CD8-positive, alpha-beta memory T cell (primary cell): Measurements from ENCODE around the gene TIAM2. TPM values are rescaled to one million over a fixed set of nuclear protein-coding genes. Genes with fewer than 3 reads are reported as not detected.

Experiments
- CTCF ChIA-PET: fragments of 350-600 bp; sonication (Branson Sonifier 250); formaldehyde crosslinking; loops from one replicate; lab custom pipeline; 2021; ENCODE audit warnings: antibody characterized with exemption; lab: Charles Lee
- POLR2A ChIA-PET: fragments of 350-600 bp; sonication (Branson Sonifier 250); formaldehyde crosslinking; loops from one replicate; lab custom pipeline; 2021; ENCODE audit warnings: antibody characterized with exemption; lab: Charles Lee
- DNase-seq, 5 donors: peaks; one replicate each; pipeline versions ENCODE4 v3.0.0 to v3.0.0-alpha.2; 2020 to 2022; ENCODE audit warnings: mixed read lengths in 1 of 5
- H3K27ac ChIP-seq: one replicate; pipeline ENCODE4 v1.7.0; 2013; ENCODE audit warnings: low read depth, mild to moderate bottlenecking, low read length, moderate library complexity
- H3K27me3 ChIP-seq: 2 replicates; pipeline ENCODE4 v1.7.0; 2013; ENCODE audit warnings: low read length, mild to moderate bottlenecking; ENCODE audit not compliant: insufficient read depth, poor library complexity, severe bottlenecking
- H3K36me3 ChIP-seq: 2 replicates; pipeline ENCODE4 v1.7.0; 2013; ENCODE audit warnings: mild to moderate bottlenecking, low read length, moderate library complexity; ENCODE audit not compliant: insufficient read depth
- H3K4me1 ChIP-seq: 2 replicates; pipeline ENCODE4 v1.7.0; 2013; ENCODE audit warnings: mild to moderate bottlenecking, low read length, moderate library complexity; ENCODE audit not compliant: insufficient read depth
- H3K4me3 ChIP-seq: 2 replicates; pipeline ENCODE4 v1.7.0; 2013; ENCODE audit warnings: mild to moderate bottlenecking, low read length
- H3K9me3 ChIP-seq: 2 replicates; pipeline ENCODE4 v1.7.0; 2013; ENCODE audit warnings: mild to moderate bottlenecking, low read length
- H3K27ac Mint-ChIP-seq, 8 donors: one replicate each; pipeline ENCODE4 v1.8.0; 2020 to 2021; ENCODE audit warnings: mixed read lengths in 8 of 8, mild to moderate bottlenecking in 6 of 8, inconsistent platforms in 3 of 8, moderate library complexity in 3 of 8
- H3K27me3 Mint-ChIP-seq, 2 donors: one replicate each; pipeline ENCODE4 v1.8.0; 2020 to 2021; ENCODE audit warnings: mixed read lengths in 2 of 2, mild to moderate bottlenecking in 1 of 2, moderate library complexity in 1 of 2
- H3K36me3 Mint-ChIP-seq, 3 donors: one replicate each; pipeline ENCODE4 v1.8.0; 2020 to 2021; ENCODE audit warnings: mixed read lengths in 3 of 3, inconsistent platforms in 1 of 3, mild to moderate bottlenecking in 1 of 3
- H3K4me1 Mint-ChIP-seq, 3 donors: one replicate each; pipeline ENCODE4 v1.8.0; 2020 to 2021; ENCODE audit warnings: mixed read lengths in 3 of 3, inconsistent platforms in 1 of 3, mild to moderate bottlenecking in 1 of 3
- H3K4me3 Mint-ChIP-seq, 7 donors: one replicate each; pipeline ENCODE4 v1.8.0; 2020 to 2021; ENCODE audit warnings: mixed read lengths in 7 of 7, mild to moderate bottlenecking in 6 of 7, moderate library complexity in 4 of 7, inconsistent platforms in 2 of 7
- H3K9me3 Mint-ChIP-seq, 5 donors: one replicate each; pipeline ENCODE4 v1.8.0; 2020 to 2022; ENCODE audit warnings: mixed read lengths in 5 of 5, mild to moderate bottlenecking in 3 of 5, moderate library complexity in 2 of 5, inconsistent platforms in 1 of 5
- polyA plus RNA-seq: library from polyadenylated mRNA; unstranded; fragments of 300-500 nt; fragmentation: Illumina TruSeq; gene quantifications from one replicate; pipeline ENCODE4 v1.2.3, GENCODE V29; 2021
- total RNA-seq, 2 experiments: library from RNA; stranded (reverse); gene quantifications; one replicate each; pipeline ENCODE4 v1.2.3, GENCODE V29; 2021

Gene TIAM2
- total and polyA plus RNA-seq, 3 experiments from 2014 or later: 1.1 to 31.1 (median 24.5) TPM

DNA sequence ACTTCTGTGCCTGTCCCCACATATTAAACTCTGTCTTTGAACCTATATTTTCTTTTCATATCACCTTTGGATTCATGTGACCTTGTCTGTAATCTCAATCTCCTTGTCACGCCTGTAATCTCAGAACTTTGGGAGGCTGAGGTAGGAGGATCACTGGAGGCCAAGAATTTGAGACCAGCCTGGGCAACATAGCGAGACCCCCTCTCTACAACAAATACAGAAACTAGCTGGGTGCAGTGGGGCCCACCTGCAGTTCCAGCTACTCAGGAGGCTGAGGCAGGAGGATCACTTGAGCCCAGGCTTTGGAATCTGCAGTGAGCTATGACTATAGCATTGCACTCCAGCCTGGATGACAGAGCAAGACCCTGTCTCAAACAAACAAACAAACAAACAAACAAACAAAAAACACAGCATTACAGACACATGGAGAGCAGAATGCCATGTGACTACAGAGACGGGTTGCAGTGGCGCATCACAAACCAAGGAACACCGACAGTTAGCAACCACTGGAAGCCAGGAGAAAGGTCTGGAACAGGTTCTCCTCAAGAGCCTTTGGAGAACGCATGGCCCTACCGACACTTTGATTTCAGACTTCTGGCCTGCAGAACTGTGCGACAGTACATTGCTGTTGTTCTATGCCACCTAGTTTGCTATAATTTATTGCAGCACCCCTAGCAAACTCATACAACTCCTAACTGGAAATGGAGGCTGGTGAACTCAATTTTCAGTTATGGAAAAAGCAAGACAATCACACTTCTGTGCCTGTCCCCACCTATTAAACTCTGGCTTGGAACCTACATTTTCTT, 14.6 kb upstream of the TIAM2 start:
- no peak for DNase-seq
- H3K4me1 Mint-ChIP-seq: peaks cover 3 to 7% (median 7%) of the 10 kb centered on the region in 3 donors

DNA sequence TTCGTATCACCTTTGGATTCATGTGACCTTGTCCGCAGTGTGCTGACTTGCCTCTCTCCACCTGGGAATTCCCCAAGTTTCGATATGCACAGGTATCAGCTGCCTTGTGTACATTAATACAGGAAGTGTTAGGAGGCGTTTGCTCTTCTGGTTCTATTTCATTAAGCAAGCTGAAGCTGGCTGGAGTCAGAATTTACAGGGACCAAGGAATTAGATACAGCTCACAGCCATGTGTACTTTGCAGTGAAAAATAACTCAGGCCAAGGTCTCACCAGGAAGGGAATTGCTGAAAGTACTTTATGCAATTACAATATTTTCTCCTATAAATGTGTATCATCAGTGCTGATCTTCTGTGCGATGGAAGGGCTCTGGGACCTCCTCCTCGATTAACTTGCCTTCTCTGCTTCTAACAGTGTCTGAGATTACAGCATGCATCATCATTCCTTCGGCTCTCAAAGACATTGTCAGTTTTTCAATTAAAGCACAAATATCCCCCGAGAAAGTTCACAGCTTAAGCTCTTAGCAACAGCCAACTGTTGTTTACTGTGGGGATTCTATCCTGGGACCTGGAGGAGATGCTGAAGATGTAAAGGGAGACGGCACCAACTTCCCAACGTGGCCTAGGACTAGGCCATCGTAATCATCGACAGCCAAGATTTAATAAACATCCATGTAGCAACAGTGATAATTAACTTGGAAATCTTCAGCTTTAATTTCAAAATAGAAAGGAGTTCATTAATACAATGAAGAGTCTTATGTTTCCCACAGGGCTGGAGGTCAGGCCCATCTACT, 13.8 kb upstream of the TIAM2 start:
- Mint-ChIP-seq H3K4me3 (no peak overlapping the region), H3K36me3 (no peaks in the 10 kb centered on the region), H3K4me1 (peaks cover 3 to 7% (median 7%) of the 10 kb centered on the region in 3 donors), H3K27me3 (peaks cover 0 to 3% of the 10 kb centered on the region in 2 donors), H3K27ac (peak overlapping the region in 2 of 8 donors; percentile 6 to 53), H3K9me3 (peaks cover 0 to 1% (median 0%) of the 10 kb centered on the region in 5 donors)
- no peaks in the 10 kb centered on the region for H3K27me3 ChIP-seq
- no peaks in the 10 kb centered on the region for H3K9me3 ChIP-seq
- POLR2A ChIA-PET: no interaction called here
- no peak overlapping the region for H3K4me3 ChIP-seq
- no peaks in the 10 kb centered on the region for H3K36me3 ChIP-seq
- H3K27ac ChIP-seq: no peak overlapping the region
- CTCF ChIA-PET: no interaction called here
- DNase-seq: no peak
- no peaks in the 10 kb centered on the region for H3K4me1 ChIP-seq

More for the DNA sequence above, 14.6 kb upstream of the TIAM2 start:
- Mint-ChIP-seq H3K4me3 (no peak overlapping the region), H3K9me3 (peaks cover 0 to 1% (median 0%) of the 10 kb centered on the region in 5 donors), H3K36me3 (no peaks in the 10 kb centered on the region), H3K27me3 (peaks cover 0 to 3% of the 10 kb centered on the region in 2 donors), H3K27ac (peak overlapping the region in 2 of 8 donors; percentile 53 to 89)
- H3K27me3 ChIP-seq: no peaks in the 10 kb centered on the region
- ChIA-PET CTCF (no interaction called here), POLR2A (no interaction called here)
- H3K4me1 ChIP-seq: no peaks in the 10 kb centered on the region
- H3K9me3 ChIP-seq: no peaks in the 10 kb centered on the region
- H3K27ac ChIP-seq: no peak overlapping the region
- no peak overlapping the region for H3K4me3 ChIP-seq
- H3K36me3 ChIP-seq: no peaks in the 10 kb centered on the region

DNA sequence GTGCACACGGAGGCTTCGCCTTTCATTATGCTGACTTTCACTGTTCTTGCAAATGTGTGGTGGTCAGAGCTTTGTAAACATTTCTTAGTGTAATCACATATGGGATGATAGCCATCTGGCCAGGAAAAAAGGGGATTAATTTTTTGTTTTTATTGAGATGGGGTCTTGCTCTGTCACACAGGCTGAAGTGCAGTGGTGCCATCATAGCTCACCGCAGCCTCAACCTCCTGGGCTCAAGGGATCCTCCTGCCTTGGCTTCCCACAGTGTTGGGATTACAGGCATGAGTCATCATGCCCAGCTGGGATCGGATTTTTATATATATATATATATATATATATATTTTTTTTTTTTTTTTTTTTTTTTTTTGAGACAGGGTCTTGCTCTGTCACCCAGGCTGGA, 11.0 kb upstream of the TIAM2 start:
- CTCF ChIA-PET: no interaction called here
- H3K27me3 ChIP-seq: no peaks in the 10 kb centered on the region
- no peaks in the 10 kb centered on the region for H3K9me3 ChIP-seq
- Mint-ChIP-seq H3K4me1 (peaks cover 3 to 7% (median 7%) of the 10 kb centered on the region in 3 donors), H3K9me3 (peaks cover 0 to 3% (median 0%) of the 10 kb centered on the region in 5 donors), H3K36me3 (peaks cover 0 to 5% (median 0%) of the 10 kb centered on the region in 3 donors), H3K27ac (no peak overlapping the region), H3K27me3 (peaks cover 0 to 5% of the 10 kb centered on the region in 2 donors), H3K4me3 (no peak overlapping the region)
- POLR2A ChIA-PET: no interaction called here
- no peak overlapping the region for H3K27ac ChIP-seq
- no peaks in the 10 kb centered on the region for H3K4me1 ChIP-seq
- H3K4me3 ChIP-seq: no peak overlapping the region
- H3K36me3 ChIP-seq: no peaks in the 10 kb centered on the region
- DNase-seq: no peak

DNA sequence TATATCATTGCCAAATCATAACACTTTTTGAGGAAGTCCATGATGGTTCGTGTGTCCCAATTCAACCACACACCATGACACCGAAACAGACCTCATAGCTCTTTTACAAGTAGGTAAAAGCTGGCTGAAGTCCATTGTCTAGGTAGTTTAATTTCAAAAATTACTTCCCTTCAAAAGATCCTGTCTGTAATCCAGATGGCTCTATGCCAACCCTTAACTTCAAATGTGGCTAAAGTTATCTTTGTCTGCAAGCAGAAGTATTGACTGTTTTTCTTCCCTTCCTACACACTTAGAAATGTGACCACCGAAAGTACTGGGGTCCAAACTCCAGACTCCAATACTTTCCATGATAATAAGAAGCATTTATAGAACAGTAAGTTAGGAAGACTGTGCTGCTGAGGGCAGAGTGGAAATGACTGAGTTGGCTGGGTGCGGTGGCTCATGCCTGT, 8.3 kb upstream of the TIAM2 start:
- Mint-ChIP-seq H3K27me3 (peaks cover 0 to 2% of the 10 kb centered on the region in 2 donors), H3K9me3 (peaks cover 0 to 3% (median 0%) of the 10 kb centered on the region in 5 donors), H3K27ac (no peak overlapping the region), H3K4me1 (no peaks in the 10 kb centered on the region), H3K4me3 (no peak overlapping the region), H3K36me3 (peaks cover 0 to 5% (median 2%) of the 10 kb centered on the region in 3 donors)
- Histone ChIP-seq H3K36me3 (no peaks in the 10 kb centered on the region), H3K9me3 (no peaks in the 10 kb centered on the region), H3K27ac (no peak overlapping the region), H3K27me3 (no peaks in the 10 kb centered on the region), H3K4me3 (no peak overlapping the region), H3K4me1 (no peaks in the 10 kb centered on the region)
- POLR2A ChIA-PET: no interaction called here
- CTCF ChIA-PET: no interaction called here
- no peak for DNase-seq

DNA sequence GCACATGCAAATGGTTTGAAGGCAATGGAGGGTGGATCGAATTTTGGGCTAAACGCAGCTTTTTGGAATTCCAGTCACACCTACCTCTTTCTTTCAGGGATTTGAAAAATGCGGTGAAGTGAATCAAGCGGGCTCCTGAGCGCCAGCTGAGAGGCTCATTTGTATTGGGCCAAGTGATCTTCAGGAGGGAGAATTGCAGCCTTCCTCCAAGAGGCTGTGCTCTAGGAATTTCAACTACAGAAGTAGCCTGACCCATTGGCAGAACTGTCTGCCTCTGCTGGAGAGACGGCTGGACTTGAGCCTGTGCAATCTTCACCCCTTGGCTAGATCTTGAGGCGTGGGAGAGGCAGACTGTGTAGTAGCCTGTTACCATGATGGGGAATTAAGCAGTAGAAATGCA, 5.7 kb upstream of the TIAM2 start:
- no peaks in the 10 kb centered on the region for H3K36me3 ChIP-seq
- no peak overlapping the region for H3K27ac Mint-ChIP-seq
- CTCF ChIA-PET: no interaction called here
- H3K9me3 ChIP-seq: no peaks in the 10 kb centered on the region
- peaks cover 0 to 3% (median 0%) of the 10 kb centered on the region in 5 donors for H3K9me3 Mint-ChIP-seq
- no peak for DNase-seq
- no peak overlapping the region for H3K27ac ChIP-seq
- H3K27me3 Mint-ChIP-seq: peaks cover 0 to 5% of the 10 kb centered on the region in 2 donors
- POLR2A ChIA-PET: no interaction called here
- H3K4me1 Mint-ChIP-seq: no peaks in the 10 kb centered on the region
- H3K27me3 ChIP-seq: no peaks in the 10 kb centered on the region
- H3K4me3 Mint-ChIP-seq: no peak overlapping the region
- no peaks in the 10 kb centered on the region for H3K4me1 ChIP-seq
- H3K4me3 ChIP-seq: no peak overlapping the region
- H3K36me3 Mint-ChIP-seq: peaks cover 0 to 5% (median 2%) of the 10 kb centered on the region in 3 donors

DNA sequence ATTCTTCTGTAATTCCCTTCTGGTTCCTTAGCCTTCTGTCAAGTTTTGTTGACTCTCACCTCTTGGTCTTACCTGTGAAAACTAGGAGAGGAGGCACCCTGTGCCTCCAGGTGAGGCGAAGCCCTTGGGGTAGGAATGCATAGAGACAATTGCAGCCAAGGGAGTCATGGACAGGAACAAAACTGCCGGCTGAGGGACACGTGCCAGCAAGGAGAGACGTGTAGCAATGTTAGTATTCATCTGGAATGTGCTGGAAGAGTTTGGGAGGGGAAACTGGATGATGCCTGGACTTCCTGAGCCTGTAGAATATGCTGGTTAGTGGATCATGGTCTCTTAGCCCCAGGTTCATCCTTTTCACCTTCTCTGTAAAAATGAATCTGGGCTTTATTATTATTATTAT, 3.9 kb upstream of the TIAM2 start:
- Histone ChIP-seq H3K27me3 (no peaks in the 10 kb centered on the region), H3K4me1 (no peaks in the 10 kb centered on the region), H3K36me3 (no peaks in the 10 kb centered on the region), H3K9me3 (no peaks in the 10 kb centered on the region), H3K4me3 (no peak overlapping the region), H3K27ac (no peak overlapping the region)
- peaks cover 3 to 8% of the 10 kb centered on the region in 2 donors for H3K27me3 Mint-ChIP-seq
- no peak for DNase-seq
- ChIA-PET CTCF (no interaction called here), POLR2A (no interaction called here)
- H3K9me3 Mint-ChIP-seq: peaks cover 0 to 3% (median 0%) of the 10 kb centered on the region in 5 donors
- H3K4me3 Mint-ChIP-seq: no peak overlapping the region
- peaks cover 0 to 5% (median 2%) of the 10 kb centered on the region in 3 donors for H3K36me3 Mint-ChIP-seq
- H3K27ac Mint-ChIP-seq: no peak overlapping the region
- H3K4me1 Mint-ChIP-seq: peaks cover 3 to 4% (median 3%) of the 10 kb centered on the region in 3 donors

DNA sequence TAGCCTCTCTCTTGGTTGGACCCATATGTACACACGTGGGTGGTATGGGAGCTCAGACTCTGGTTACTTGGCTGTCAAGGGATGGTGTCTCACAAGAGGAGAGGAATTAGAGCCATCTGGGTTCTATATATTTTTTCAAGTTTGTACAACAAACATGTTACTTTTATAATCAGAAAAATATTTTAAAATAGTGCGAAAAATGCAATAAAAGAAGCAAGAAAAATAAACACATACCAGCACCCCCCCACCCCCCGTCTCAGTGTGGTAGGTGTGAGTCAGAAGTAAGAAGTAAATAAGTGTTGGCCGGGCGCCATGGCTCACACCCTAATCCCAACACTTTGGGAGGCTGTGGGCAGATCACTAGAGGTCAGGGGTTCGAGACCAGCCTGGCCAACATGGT, 2.1 kb upstream of the TIAM2 start:
- Mint-ChIP-seq H3K27me3 (peaks cover 12 to 19% of the 10 kb centered on the region in 2 donors), H3K9me3 (peaks cover 0 to 3% (median 0%) of the 10 kb centered on the region in 5 donors)

DNA sequence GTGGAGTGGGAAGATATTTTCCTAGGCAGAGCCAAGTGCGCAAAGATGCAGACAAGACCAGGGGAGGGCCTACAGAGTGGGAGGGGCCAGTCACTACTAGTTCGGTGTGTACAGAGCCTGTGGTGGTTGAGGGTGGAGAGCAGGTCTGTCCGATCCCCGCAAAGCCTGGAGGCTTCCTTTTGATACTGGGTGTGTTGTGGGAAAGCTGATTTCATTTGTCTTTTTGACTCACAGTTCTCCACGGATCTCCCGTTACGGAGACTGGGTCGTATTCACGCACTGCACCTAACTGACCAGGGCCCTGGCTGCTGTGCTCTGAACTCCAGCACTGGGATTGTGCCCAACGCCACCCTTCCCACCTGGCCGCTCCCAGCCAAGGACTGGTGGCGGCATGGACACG, 1.4 kb upstream of the TIAM2 start:
- Histone ChIP-seq H3K27me3 (no peaks in the 10 kb centered on the region), H3K4me3 (no peak overlapping the region), H3K4me1 (no peaks in the 10 kb centered on the region), H3K27ac (no peak overlapping the region), H3K36me3 (no peaks in the 10 kb centered on the region), H3K9me3 (no peaks in the 10 kb centered on the region)
- POLR2A ChIA-PET: no interaction called here
- Mint-ChIP-seq H3K9me3 (no peaks in the 10 kb centered on the region), H3K27me3 (peaks cover 11 to 25% of the 10 kb centered on the region in 2 donors), H3K27ac (no peak overlapping the region), H3K36me3 (peaks cover 0 to 2% (median 0%) of the 10 kb centered on the region in 3 donors), H3K4me3 (peak overlapping the region in 2 of 7 donors; percentile 16 to 59), H3K4me1 (peaks cover 9 to 12% (median 11%) of the 10 kb centered on the region in 3 donors)
- CTCF ChIA-PET: no interaction called here
- DNase-seq: no peak

More for the DNA sequence above, 2.1 kb upstream of the TIAM2 start:
- Histone ChIP-seq H3K36me3 (no peaks in the 10 kb centered on the region), H3K4me3 (no peak overlapping the region), H3K4me1 (no peaks in the 10 kb centered on the region), H3K27me3 (no peaks in the 10 kb centered on the region), H3K9me3 (no peaks in the 10 kb centered on the region), H3K27ac (no peak overlapping the region)
- Mint-ChIP-seq H3K4me1 (peaks cover 9 to 12% (median 11%) of the 10 kb centered on the region in 3 donors), H3K36me3 (peaks cover 0 to 5% (median 2%) of the 10 kb centered on the region in 3 donors), H3K4me3 (no peak overlapping the region), H3K27ac (no peak overlapping the region)
- POLR2A ChIA-PET: no interaction called here
- CTCF ChIA-PET: no interaction called here
- no peak for DNase-seq
